Esophagus squamous epithelium (tissue), 4 donors: ENCODE results near the gene CNR2.

Experiments used
- POLR2A ChIP-seq, 4 donors: fragments of 450-650 bp; IDR thresholded peaks; one replicate each; pipeline ENCODE4 v1.6.1; 2017; ENCODE audit warnings: antibody characterized with exemption in 4 of 4, mild to moderate bottlenecking in 4 of 4, moderate library complexity in 3 of 4
- TF ChIP-seq, protein P1 (sequence below), 6 experiments: fragments of 450-650 bp in 4 of 6; fragments of 200-600 bp in 2 of 6; sonication (generic) in 2 of 6; IDR thresholded peaks; one replicate each; pipeline ENCODE4 v1.5.1; 2016 to 2019; ENCODE audit warnings: antibody characterized with exemption in 6 of 6, mild to moderate bottlenecking in 4 of 6, moderate library complexity in 4 of 6

DNA sequence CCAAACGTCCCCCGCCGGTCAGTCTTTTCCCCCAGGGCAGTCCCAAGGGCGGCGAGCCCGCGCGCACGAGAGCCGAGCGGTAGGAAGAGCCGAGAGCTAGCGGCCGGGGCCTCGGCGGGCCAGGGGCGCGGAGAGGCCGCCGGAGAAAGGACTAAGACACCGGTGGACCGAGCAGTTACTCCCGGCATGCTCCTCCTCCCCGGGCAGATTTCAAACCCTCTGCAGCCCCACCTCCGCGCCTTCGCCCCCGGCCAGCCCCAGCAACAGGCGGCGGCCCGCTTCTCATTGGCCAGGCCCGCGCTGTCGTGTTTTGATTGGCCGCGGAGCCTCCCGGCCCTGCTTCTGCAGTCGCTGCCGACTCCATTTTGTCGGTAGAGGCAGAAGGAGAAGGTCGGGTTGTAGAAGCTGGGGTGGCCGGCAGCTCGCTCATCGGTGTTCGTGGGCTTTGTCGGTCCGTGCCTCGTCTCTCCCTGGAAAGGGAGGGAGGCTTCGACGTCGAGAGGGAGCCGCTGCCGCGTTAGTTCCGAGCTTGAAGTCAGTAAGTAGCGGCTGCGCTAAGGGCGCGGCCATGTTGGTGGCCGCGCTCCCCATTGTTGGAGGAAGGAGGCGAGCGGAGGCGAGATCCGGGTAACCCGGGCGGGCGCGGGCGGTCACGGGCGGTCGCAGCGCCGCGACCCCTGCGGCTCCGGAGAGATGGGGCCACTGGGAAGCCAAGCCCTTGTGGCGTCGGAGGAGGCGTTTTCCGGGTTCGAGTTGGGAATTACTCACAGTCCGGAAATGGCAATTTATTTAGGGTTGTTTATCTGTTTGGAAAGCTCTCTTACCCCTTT, 46.5 kb upstream of the CNR2 start, which contains the start of gene PNRC2:
- TF ChIP-seq, protein P1, sequence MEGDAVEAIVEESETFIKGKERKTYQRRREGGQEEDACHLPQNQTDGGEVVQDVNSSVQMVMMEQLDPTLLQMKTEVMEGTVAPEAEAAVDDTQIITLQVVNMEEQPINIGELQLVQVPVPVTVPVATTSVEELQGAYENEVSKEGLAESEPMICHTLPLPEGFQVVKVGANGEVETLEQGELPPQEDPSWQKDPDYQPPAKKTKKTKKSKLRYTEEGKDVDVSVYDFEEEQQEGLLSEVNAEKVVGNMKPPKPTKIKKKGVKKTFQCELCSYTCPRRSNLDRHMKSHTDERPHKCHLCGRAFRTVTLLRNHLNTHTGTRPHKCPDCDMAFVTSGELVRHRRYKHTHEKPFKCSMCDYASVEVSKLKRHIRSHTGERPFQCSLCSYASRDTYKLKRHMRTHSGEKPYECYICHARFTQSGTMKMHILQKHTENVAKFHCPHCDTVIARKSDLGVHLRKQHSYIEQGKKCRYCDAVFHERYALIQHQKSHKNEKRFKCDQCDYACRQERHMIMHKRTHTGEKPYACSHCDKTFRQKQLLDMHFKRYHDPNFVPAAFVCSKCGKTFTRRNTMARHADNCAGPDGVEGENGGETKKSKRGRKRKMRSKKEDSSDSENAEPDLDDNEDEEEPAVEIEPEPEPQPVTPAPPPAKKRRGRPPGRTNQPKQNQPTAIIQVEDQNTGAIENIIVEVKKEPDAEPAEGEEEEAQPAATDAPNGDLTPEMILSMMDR (IDR thresholded peaks at IDR 0.05), result peak in 1 of 6 experiments; percentile 3
- peak in 3 of 4 donors; percentile 91 to 94 (median 94) for TF ChIP-seq POLR2A (IDR thresholded peaks at IDR 0.05)
